Fibroblast of upper back skin (primary cell): ENCODE data around the gene GOLGA6L10.
"Not testable (repeated sequence)": the region's sequence is repeated elsewhere in the genome, so short reads cannot be mapped to it uniquely, and the experiment has no call there.

Experiments
- DNase-seq: peaks from one replicate; pipeline ENCODE4 v3.0.0-alpha.2; 2013

Gene GOLGA6L10

GRCh38 chr15:82316247-82317090, 32.8 kb downstream of the GOLGA6L10 start:
- not testable (repeated sequence) for DNase-seq

- DNase-seq, result no peak
Observed at GRCh38 chr15:82315519-82316246, 33.6 kb downstream of the GOLGA6L10 start.

- DNase-seq, result no peak
Observed at GRCh38 chr15:82314769-82315518, 34.3 kb downstream of the GOLGA6L10 start.

GRCh38 chr15:82313951-82314768, 35.1 kb downstream of the GOLGA6L10 start:
- DNase-seq, result peak; percentile 6

- no peak for DNase-seq
Observed at GRCh38 chr15:82313446-82313845, 35.8 kb downstream of the GOLGA6L10 start.

- peak; percentile 84 for DNase-seq
Observed at GRCh38 chr15:82312586-82313349, 36.5 kb downstream of the GOLGA6L10 start.

- DNase-seq, result not testable (repeated sequence)
Observed at GRCh38 chr15:82311321-82311720, 38.0 kb downstream of the GOLGA6L10 start.

GRCh38 chr15:82309802-82310201, 39.5 kb downstream of the GOLGA6L10 start:
- DNase-seq, result no peak

- DNase-seq, result no peak
Observed at GRCh38 chr15:82307714-82308081, 41.6 kb downstream of the GOLGA6L10 start.

- DNase-seq, result no peak
Observed at GRCh38 chr15:82306791-82307713, 42.2 kb downstream of the GOLGA6L10 start.

- no peak for DNase-seq
Observed at GRCh38 chr15:82305621-82306048, 43.6 kb downstream of the GOLGA6L10 start.

GRCh38 chr15:82304778-82305090, 44.5 kb downstream of the GOLGA6L10 start:
- no peak for DNase-seq

- DNase-seq, result no peak
Observed at GRCh38 chr15:82303956-82304777, 45.1 kb downstream of the GOLGA6L10 start.

- no peak for DNase-seq
Observed at GRCh38 chr15:82301296-82302016, 47.8 kb downstream of the GOLGA6L10 start.

GRCh38 chr15:82300883-82301282, 48.4 kb downstream of the GOLGA6L10 start:
- no peak for DNase-seq

- not testable (repeated sequence) for DNase-seq
Observed at GRCh38 chr15:82300326-82300725, 48.9 kb downstream of the GOLGA6L10 start.

- DNase-seq, result not testable (repeated sequence)
Observed at GRCh38 chr15:82299511-82299914, 49.8 kb downstream of the GOLGA6L10 start.

GRCh38 chr15:82298520-82298919, 50.8 kb downstream of the GOLGA6L10 start:
- DNase-seq, result no peak

- no peak for DNase-seq
Observed at GRCh38 chr15:82298032-82298431, 51.2 kb downstream of the GOLGA6L10 start.
